GM19395 (cell line): ENCODE data around the gene HAGH.
"Not testable (repeated sequence)": the region's sequence is repeated elsewhere in the genome, so short reads cannot be mapped to it uniquely, and the experiment has no call there.

Experiments used
- ATAC-seq: cut with Tn5 transposase; IDR thresholded peaks from one replicate; pipeline ENCODE4 v1.9.1; 2021; ENCODE audit warnings: mild to moderate bottlenecking, moderate library complexity; ENCODE audit not compliant: unreplicated experiment

Gene HAGH

GRCh38 chr16:1815461-1815860, 11.2 kb downstream of the HAGH start:
- no peak for ATAC-seq

- ATAC-seq, result no peak
These were observed 13.9 kb downstream of the HAGH start for GRCh38 chr16:1812732-1813163.

GRCh38 chr16:1810536-1810935, 16.1 kb downstream of the HAGH start:
- ATAC-seq, result no peak

GRCh38 chr16:1810106-1810505, 16.5 kb downstream of the HAGH start:
- ATAC-seq, result no peak

- no peak for ATAC-seq
These were observed 17.3 kb downstream of the HAGH start for GRCh38 chr16:1809281-1809801.

- no peak for ATAC-seq
These were observed 17.9 kb downstream of the HAGH start for GRCh38 chr16:1808691-1809090.

- no peak for ATAC-seq
These were observed 19.0 kb downstream of the HAGH start for GRCh38 chr16:1807626-1808025.

- ATAC-seq, result no peak
These were observed 25.9 kb downstream of the HAGH start for GRCh38 chr16:1800701-1801100.

- not testable (repeated sequence) for ATAC-seq
These were observed 27.4 kb downstream of the HAGH start for GRCh38 chr16:1799263-1799662.

- no peak for ATAC-seq
These were observed 31.5 kb downstream of the HAGH start for GRCh38 chr16:1794908-1795666.

- no peak for ATAC-seq
These were observed 32.3 kb downstream of the HAGH start for GRCh38 chr16:1794221-1794871.

- no peak for ATAC-seq
These were observed 32.9 kb downstream of the HAGH start, which contains the start of gene IGFALS for GRCh38 chr16:1793578-1794220. TSS of gene IGFALS (minus strand) at chr16:1793705. CDS start at chr16:1793652, 53 bp downstream.

GRCh38 chr16:1792836-1793577, 33.6 kb downstream of the HAGH start:
- ATAC-seq, result no peak

GRCh38 chr16:1791943-1792812, 34.4 kb downstream of the HAGH start:
- ATAC-seq, result no peak

- ATAC-seq, result no peak
These were observed 35.2 kb downstream of the HAGH start for GRCh38 chr16:1791256-1791942.

GRCh38 chr16:1790611-1791255, 35.9 kb downstream of the HAGH start:
- no peak for ATAC-seq

- no peak for ATAC-seq
These were observed 36.4 kb downstream of the HAGH start for GRCh38 chr16:1790261-1790610.

GRCh38 chr16:1789643-1790045, 37.0 kb downstream of the HAGH start:
- no peak for ATAC-seq

GRCh38 chr16:1788708-1789100, 37.9 kb downstream of the HAGH start:
- ATAC-seq, result no peak
